GM12864 (cell line): Measurements from ENCODE around the gene RCN1.

Source experiments
- DNase-seq: peaks from one replicate; pipeline ENCODE4 v3.0.0-alpha.2; 2011; ENCODE audit warnings: low read depth
- H3K4me3 ChIP-seq: 2 replicates; pipeline ENCODE4 v1.5.1; 2011; ENCODE audit warnings: mild to moderate bottlenecking, low read depth, low read length, control low read depth
- TF ChIP-seq, protein P1 (sequence below): IDR thresholded peaks from 2 replicates; pipeline ENCODE4 v1.5.1; 2011; ENCODE audit warnings: low read depth, mild to moderate bottlenecking, moderate library complexity, low read length, control low read depth, inconsistent platforms; ENCODE audit errors: missing control alignments

Gene RCN1

DNA sequence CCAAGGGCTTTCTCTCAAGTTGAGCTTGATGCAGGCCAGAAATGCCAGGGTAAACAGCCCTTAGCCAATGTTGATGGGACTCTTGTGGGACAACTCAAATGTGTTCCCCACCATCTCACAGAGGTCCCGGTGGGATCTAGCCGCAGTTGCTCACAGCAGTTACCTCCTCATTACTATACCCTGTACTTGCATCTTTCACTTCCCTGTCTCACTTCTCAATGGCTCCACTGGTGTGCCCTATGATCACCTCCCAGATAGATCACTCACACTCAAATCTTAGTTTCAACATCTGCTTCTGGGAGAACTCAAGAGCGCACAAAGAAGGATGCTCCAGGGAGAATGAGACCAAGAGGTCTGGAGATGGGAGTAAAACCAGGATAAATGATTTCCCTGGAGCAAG lies 47.0 kb downstream of the RCN1 start:
- H3K4me3 ChIP-seq, result no peak overlapping the region
- DNase-seq, result no peak
- TF ChIP-seq, protein P1, sequence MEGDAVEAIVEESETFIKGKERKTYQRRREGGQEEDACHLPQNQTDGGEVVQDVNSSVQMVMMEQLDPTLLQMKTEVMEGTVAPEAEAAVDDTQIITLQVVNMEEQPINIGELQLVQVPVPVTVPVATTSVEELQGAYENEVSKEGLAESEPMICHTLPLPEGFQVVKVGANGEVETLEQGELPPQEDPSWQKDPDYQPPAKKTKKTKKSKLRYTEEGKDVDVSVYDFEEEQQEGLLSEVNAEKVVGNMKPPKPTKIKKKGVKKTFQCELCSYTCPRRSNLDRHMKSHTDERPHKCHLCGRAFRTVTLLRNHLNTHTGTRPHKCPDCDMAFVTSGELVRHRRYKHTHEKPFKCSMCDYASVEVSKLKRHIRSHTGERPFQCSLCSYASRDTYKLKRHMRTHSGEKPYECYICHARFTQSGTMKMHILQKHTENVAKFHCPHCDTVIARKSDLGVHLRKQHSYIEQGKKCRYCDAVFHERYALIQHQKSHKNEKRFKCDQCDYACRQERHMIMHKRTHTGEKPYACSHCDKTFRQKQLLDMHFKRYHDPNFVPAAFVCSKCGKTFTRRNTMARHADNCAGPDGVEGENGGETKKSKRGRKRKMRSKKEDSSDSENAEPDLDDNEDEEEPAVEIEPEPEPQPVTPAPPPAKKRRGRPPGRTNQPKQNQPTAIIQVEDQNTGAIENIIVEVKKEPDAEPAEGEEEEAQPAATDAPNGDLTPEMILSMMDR, result no peak

DNA sequence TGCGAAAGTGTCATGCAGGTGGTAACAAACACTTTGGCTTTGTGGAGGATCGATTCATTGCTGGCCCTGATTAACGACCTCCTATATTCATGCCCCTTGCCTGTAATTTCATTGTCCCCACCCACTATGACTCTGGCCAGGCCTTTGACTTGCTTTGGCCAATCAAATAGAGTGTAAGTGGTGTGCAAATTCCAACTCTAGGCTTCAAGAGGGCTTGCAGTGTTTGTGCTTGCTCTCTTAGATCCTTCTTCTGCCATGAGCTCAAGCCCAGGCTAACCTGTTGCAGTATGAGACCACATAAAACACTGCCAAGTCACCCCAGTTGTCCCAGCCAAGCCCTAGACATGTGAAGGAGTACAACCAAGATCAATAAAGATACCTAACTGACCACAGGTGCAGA lies 48.0 kb downstream of the RCN1 start:
- TF ChIP-seq, protein P1, result no peak
- no peak for DNase-seq
- H3K4me3 ChIP-seq, result no peak overlapping the region

DNA sequence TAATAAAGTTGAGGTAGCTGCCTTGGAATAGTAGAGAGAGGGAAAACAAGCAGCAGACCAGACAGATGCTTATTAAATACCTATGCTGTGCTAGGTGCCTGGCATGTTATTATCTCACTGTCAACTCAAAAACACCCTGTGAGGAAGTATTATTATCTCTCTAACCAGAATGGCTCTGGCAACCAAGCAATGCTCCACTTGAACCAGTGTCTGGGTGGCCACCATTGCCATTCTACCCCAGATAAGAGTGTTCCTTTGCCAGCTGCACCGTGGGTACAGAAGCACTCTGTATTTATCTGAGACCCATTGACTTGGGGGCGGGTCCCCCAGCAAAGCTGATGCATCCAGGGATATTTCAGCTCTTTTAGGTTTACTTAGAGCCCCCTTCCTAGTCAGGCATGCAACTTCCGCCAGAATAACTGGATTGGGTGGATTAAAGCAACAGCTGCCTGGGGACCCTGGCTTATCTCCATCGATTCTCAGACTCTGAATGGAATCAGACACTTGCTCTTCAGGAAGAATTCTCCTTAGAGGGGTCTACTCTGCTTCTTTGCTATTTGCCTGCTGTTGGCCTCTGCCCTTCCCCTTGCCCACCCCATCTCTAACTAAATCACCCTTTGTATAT lies 49.1 kb downstream of the RCN1 start:
- no peak overlapping the region for H3K4me3 ChIP-seq
- TF ChIP-seq, protein P1, result no peak
- no peak for DNase-seq

DNA sequence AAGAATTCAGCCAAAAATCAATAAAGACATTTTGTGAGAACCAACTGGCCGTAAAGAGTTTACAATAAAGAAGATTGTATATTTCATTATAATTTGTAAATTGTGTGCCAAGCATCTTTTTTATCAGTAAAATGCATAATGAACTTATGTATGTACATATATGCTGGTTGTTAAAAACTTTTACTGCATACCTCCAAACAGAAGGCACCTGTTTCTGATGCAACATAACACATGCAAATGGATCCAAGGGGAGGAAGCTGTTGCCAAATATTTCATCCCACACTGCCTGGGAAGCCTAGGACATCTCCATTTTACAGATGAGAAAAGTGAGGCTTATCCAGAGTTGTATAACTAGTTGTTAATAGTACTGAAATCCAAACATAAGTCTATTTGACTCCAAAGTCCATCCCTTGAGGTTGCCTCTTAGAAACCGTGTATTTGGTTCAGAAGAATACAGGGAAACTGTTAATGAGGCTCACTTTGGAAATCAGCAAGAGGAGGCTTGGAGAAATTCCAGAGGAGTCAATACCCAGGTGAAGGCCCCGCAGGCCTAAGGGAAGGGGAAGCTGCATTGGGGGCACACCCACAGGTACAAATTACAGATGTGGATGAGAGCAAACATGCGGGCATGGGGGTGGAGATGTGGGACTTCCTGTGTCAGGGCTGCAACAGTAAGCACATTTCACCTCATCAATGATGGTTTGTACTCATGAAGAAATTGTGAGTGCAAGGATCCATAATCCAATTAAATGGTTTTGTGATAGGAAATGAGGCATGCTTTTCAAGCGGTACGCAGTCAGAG lies 51.1 kb downstream of the RCN1 start:
- H3K4me3 ChIP-seq, result no peak overlapping the region
- no peak for DNase-seq
- TF ChIP-seq, protein P1, result no peak

DNA sequence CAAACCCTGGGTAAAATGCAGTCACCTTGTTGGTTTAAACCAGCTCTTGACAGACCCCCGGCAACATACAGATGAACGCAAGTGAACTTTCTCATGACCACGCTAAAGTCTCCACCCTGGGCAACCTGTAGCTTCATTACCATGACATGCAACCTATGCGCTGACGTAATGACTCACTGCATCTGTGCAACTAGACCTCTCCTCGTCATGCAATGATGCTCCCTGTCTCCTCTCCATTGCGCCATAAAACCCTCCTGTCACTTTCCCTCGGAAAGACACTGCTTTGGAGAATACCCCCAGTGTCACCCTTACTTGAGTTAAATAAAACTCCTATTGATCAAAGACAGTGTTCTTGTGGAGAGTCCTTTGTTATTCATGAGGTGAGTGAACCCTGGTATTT lies 52.5 kb downstream of the RCN1 start:
- DNase-seq, result no peak
- TF ChIP-seq, protein P1, result no peak
- no peak overlapping the region for H3K4me3 ChIP-seq

DNA sequence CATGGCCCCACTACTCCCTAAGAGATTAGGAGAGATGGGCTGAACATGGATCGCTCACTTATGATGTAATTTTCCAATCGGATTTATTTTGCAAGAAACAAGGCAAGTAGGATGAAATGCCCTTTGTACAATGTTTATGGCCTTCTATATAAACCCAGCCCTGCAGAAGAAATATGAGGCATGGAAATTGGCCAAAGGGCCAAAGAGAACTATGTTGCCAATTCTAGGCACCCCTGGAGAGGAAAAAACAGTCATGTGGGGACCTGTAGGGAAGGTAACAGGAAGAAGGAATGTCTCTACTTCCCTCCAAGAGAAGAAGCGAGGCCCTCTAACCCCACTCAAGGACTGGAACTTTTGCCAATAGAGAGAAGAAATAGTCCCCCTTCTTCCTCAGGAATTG lies 54.4 kb downstream of the RCN1 start:
- TF ChIP-seq, protein P1, result no peak
- no peak overlapping the region for H3K4me3 ChIP-seq
- DNase-seq, result no peak

DNA sequence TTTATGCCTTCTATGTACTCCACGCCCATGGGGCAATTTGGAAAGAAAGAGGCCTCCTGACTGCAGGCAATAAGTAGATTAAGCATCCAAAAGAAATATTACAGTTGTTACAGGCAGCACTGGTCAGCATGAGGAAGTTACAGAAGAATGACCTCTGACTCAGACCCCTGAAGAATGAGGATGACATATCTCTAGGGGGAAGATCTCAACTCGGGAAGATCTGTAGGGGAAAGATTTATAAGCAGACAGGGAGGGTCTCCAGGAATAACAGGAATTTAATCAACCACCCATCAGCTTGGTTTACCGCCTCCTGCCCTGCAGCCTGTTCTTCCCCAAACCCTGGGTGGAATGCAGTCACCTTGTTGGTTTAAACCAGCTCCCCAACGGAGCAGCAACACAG lies 58.0 kb downstream of the RCN1 start:
- TF ChIP-seq, protein P1, result no peak

More for the DNA sequence above, 58.0 kb downstream of the RCN1 start:
- DNase-seq, result no peak
- H3K4me3 ChIP-seq, result no peak overlapping the region
